H1 (cell line): ENCODE results near the gene CABLES2. TPM values are rescaled to one million over a fixed set of nuclear protein-coding genes. Genes with fewer than 3 reads are reported as not detected.

Source experiments
- CHD7 ChIP-seq: fragments of 300-600 bp; sonication (generic); IDR thresholded peaks from 2 replicates; pipeline ENCODE4 v1.7.1; 2012; ENCODE audit warnings: low read length, moderate library complexity, mild to moderate bottlenecking, inconsistent platforms; ENCODE audit not compliant: insufficient replicate concordance
- EP300 ChIP-seq, 2 experiments: IDR thresholded peaks; 1 replicate in 1 of 2; 2 replicates in 1 of 2; pipeline ENCODE4 v1.6.1; 2011 to 2012; ENCODE audit warnings: low read depth in 2 of 2, low read length in 2 of 2, mild to moderate bottlenecking in 2 of 2, borderline replicate concordance in 1 of 2, inconsistent platforms in 1 of 2, moderate library complexity in 1 of 2
- EZH2 ChIP-seq: fragments of 200-600 bp; sonication (generic); IDR thresholded peaks from 2 replicates; pipeline ENCODE4 v1.7.1; 2012; ENCODE audit warnings: low read depth, mild to moderate bottlenecking, moderate library complexity, low read length, inconsistent platforms; ENCODE audit not compliant: severe bottlenecking
- HDAC2 ChIP-seq, 2 experiments: fragments of 300-600 bp in 1 of 2; sonication (generic) in 1 of 2; IDR thresholded peaks; 2 replicates each; pipeline ENCODE4 v1.6.1; 2011 to 2012; ENCODE audit warnings: low read depth in 2 of 2, low read length in 2 of 2, mild to moderate bottlenecking in 2 of 2, moderate library complexity in 2 of 2, borderline replicate concordance in 1 of 2, inconsistent platforms in 1 of 2
- MAFK ChIP-seq: IDR thresholded peaks from 2 replicates; pipeline ENCODE4 v1.6.1; 2012; ENCODE audit warnings: low read depth, mild to moderate bottlenecking, improper control_type of control experiment, low read length
- RFX5 ChIP-seq: IDR thresholded peaks from 2 replicates; pipeline ENCODE4 v1.6.1; 2011; ENCODE audit warnings: low read depth, low read length, improper control_type of control experiment, borderline replicate concordance
- SIRT6 ChIP-seq: IDR thresholded peaks from one replicate; pipeline ENCODE4 v1.7.1; 2012; ENCODE audit warnings: low read length, inconsistent platforms
- SIX5 ChIP-seq: IDR thresholded peaks from 2 replicates; pipeline ENCODE4 v1.6.1; 2011; ENCODE audit warnings: mild to moderate bottlenecking, low read depth, low read length
- TAF1 ChIP-seq: IDR thresholded peaks from 2 replicates; pipeline ENCODE4 v1.6.1; 2011; ENCODE audit warnings: mild to moderate bottlenecking, low read depth, low read length
- polyA plus RNA-seq, 7 experiments: library from polyadenylated mRNA; depleted of rRNA in 3 of 7; stranded (reverse) in 5 of 7; unstranded in 2 of 7; fragments of >200 nt in 5 of 7; fragments of 200-250 nt in 2 of 7; gene quantifications; 1 replicate in 5 of 7; 2 replicates in 1 of 7; 4 replicates in 1 of 7; pipeline versions ENCODE4 v1.2.1 to v1.2.3, GENCODE V29; 2011 to 2013; ENCODE audit warnings: missing spikeins in 2 of 7, mixed read lengths in 2 of 7
- total RNA-seq: library from RNA; stranded (reverse); fragmentation: NEBNext Ultra II Directional; extraction: Animal tissue kit (Norgen Biotek cat#: 25700); gene quantifications from 2 replicates; pipeline ENCODE4 v1.2.1, GENCODE V29; 2021

The CABLES2 gene
- total and polyA plus RNA-seq, 2 of the 8 experiments (the other 6 are each of a cell fraction or from before 2014, with no cell fraction given), result 8.0 to 8.8 TPM

DNA sequence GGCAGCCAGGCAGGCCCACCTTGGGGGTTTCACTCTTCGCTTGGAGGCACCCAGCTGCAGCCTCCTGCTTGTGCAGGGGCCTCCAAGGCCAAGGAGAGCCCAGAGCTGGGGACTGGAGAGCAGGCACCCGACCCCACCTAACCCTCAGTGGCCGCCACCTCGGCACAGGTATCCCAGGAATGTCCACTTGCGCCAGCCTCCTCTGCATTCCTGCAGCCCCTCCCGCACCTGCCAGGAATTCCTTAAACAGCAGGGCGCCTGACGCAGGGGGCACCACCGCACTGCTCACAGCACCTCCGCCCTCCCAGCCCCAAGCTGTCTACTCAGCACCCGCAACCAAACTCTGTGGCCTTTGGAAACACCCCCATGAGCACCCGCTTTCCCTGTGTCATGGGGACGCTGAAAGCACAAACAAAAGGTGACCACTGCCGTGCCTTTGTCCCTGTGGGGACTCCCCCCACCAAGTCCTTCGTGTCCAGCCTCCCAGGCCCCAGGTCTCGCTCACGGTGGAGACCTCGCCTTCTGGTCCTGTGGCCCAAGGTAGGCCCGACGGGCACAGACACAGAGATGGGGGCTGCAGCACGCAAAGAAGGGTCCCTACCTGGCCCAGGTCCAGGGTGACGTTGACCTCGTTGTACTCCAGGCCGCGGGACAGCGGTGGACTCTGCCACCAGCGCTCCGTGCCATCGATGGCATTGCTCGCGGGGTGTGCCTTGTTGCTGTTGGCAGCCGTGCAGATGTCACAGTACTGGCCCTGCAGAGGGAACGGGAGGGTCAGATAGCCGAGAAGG lies 45.1 kb downstream of the CABLES2 start (continued):
- 0 out of 4 replicates have a peak, but pooled peaks of 1 of the 2 experiments have one; percentile 49 for TF ChIP-seq HDAC2 (IDR thresholded peaks at IDR 0.05; ENCODE audit: borderline replicate concordance in 1 of 2, low read depth in 2 of 2, low read length in 2 of 2)
- no peak for TF ChIP-seq SIX5
- TF ChIP-seq SIRT6, result no peak
- no peak for TF ChIP-seq CHD7
- no peak for TF ChIP-seq RFX5
- no peak for TF ChIP-seq MAFK
- TF ChIP-seq EP300 (IDR thresholded peaks at IDR 0.05; ENCODE audit: borderline replicate concordance in 1 of 2, low read depth in 2 of 2, low read length in 2 of 2), result peak; percentile 41 to 97
- TF ChIP-seq TAF1, result peak; percentile 62
- TF ChIP-seq EZH2, result no peak
